Tibial nerve (tissue), 4 donors: ENCODE measurements around the gene OR2AJ1. TPM values are rescaled to one million over a fixed set of nuclear protein-coding genes. Genes with fewer than 3 reads are reported as not detected.

Experiments
- DNase-seq, 2 donors: peaks; one replicate each; pipeline ENCODE4 v3.0.0-alpha.2; 2019; ENCODE audit warnings: low spot score in 2 of 2
- H3K27ac ChIP-seq, 4 donors: fragments of 200-600 bp; sonication (generic) in 3 of 4; one replicate each; pipeline ENCODE4 v1.5.1; 2017 to 2019; ENCODE audit warnings: mild to moderate bottlenecking in 1 of 4
- H3K27me3 ChIP-seq, 2 donors: fragments of 200-600 bp; sonication (generic) in 1 of 2; one replicate each; pipeline versions ENCODE4 v1.5.1 to v1.6.0; 2017 to 2019
- H3K36me3 ChIP-seq, 3 donors: fragments of 200-600 bp; sonication (generic); one replicate each; pipeline ENCODE4 v1.5.1; 2018 to 2019
- H3K4me1 ChIP-seq, 4 donors: fragments of 200-600 bp; sonication (generic) in 3 of 4; one replicate each; pipeline ENCODE4 v1.5.1; 2017 to 2019
- H3K4me3 ChIP-seq, 4 donors: fragments of 200-600 bp; sonication (generic) in 3 of 4; one replicate each; pipeline ENCODE4 v1.5.1; 2017 to 2019; ENCODE audit warnings: mild to moderate bottlenecking in 1 of 4, moderate library complexity in 1 of 4
- H3K9me3 ChIP-seq, 4 donors: fragments of 200-600 bp; sonication (generic) in 3 of 4; one replicate each; pipeline ENCODE4 v1.5.1; 2017 to 2019
- EP300 ChIP-seq, 2 donors: sonication (generic); formaldehyde crosslinking; IDR thresholded peaks; one replicate each; pipeline ENCODE4 v1.6.1; 2017; ENCODE audit warnings: antibody characterized with exemption in 2 of 2, mild to moderate bottlenecking in 1 of 2
- POLR2A ChIP-seq, 2 donors: fragments of 450-650 bp; IDR thresholded peaks; one replicate each; pipeline ENCODE4 v1.6.1; 2017; ENCODE audit warnings: antibody characterized with exemption in 2 of 2, mild to moderate bottlenecking in 2 of 2, moderate library complexity in 2 of 2
- WGBS, 2 donors: methylation state at CpG; one replicate each; pipeline ENCODE4 v1.1.5; 2018; 5-methylcytosine and 5-hydroxymethylcytosine counted together
- total RNA-seq, 4 donors: library from RNA; depleted of rRNA; stranded (reverse); fragments of >200 nt; gene quantifications; one replicate each; pipeline ENCODE4 v1.1.0, GENCODE V29; 2016
- TF ChIP-seq, protein P1 (sequence below), 5 experiments: fragments of 200-600 bp in 3 of 5; fragments of 450-650 bp in 2 of 5; sonication (generic) in 3 of 5; IDR thresholded peaks; one replicate each; pipeline ENCODE4 v1.5.1; 2016 to 2019; ENCODE audit warnings: antibody characterized with exemption in 5 of 5, mild to moderate bottlenecking in 3 of 5, moderate library complexity in 2 of 5

OR2AJ1 gene, protein sequence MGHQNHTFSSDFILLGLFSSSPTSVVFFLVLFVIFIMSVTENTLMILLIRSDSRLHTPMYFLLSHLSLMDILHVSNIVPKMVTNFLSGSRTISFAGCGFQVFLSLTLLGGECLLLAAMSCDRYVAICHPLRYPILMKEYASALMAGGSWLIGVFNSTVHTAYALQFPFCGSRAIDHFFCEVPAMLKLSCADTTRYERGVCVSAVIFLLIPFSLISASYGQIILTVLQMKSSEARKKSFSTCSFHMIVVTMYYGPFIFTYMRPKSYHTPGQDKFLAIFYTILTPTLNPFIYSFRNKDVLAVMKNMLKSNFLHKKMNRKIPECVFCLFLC
- total RNA-seq, result not detected

DNA sequence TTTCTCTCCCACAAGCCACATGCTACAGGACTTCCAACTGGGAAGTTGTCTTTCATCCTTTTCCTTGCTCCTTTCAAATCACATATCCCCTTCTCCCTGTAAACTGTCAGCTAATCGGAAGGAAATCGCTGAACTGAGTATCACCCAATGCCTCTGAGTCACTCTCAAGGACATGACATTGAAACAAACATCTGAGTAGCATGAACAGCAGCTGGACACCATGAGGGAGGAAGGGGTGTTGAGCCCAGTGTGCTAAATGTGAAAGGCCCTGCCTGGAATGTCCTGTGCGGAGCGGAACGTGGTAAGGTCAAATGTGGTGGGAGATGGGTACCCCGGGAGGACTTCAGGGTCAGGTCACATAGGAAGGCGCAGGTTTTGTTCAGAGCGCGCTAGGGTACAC lies at the start of gene OR2AJ1:
TSS of gene OR2AJ1 (plus strand) at position 22 of the 400 bp plus-strand sequence. CDS start 8,880 bp downstream, outside the sequence.
- Histone ChIP-seq H3K27ac (no peak within 1 kb of the TSS), H3K27me3 (no peaks in the 10 kb centered on the region), H3K4me3 (no peak within 1 kb of the TSS), H3K9me3 (no peaks in the 10 kb centered on the region), H3K4me1 (no peaks in the 10 kb centered on the region), H3K36me3 (no peaks in the 10 kb centered on the region)
- 84 to 85% methylated on average over 9 of the region's 9 CpGs for WGBS, 2 donors
- TF ChIP-seq, protein P1, sequence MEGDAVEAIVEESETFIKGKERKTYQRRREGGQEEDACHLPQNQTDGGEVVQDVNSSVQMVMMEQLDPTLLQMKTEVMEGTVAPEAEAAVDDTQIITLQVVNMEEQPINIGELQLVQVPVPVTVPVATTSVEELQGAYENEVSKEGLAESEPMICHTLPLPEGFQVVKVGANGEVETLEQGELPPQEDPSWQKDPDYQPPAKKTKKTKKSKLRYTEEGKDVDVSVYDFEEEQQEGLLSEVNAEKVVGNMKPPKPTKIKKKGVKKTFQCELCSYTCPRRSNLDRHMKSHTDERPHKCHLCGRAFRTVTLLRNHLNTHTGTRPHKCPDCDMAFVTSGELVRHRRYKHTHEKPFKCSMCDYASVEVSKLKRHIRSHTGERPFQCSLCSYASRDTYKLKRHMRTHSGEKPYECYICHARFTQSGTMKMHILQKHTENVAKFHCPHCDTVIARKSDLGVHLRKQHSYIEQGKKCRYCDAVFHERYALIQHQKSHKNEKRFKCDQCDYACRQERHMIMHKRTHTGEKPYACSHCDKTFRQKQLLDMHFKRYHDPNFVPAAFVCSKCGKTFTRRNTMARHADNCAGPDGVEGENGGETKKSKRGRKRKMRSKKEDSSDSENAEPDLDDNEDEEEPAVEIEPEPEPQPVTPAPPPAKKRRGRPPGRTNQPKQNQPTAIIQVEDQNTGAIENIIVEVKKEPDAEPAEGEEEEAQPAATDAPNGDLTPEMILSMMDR (IDR thresholded peaks at IDR 0.05), result no peak
- TF ChIP-seq EP300 (IDR thresholded peaks at IDR 0.05) (no peak), POLR2A (IDR thresholded peaks at IDR 0.05) (no peak)
- DNase-seq, result no peak

DNA sequence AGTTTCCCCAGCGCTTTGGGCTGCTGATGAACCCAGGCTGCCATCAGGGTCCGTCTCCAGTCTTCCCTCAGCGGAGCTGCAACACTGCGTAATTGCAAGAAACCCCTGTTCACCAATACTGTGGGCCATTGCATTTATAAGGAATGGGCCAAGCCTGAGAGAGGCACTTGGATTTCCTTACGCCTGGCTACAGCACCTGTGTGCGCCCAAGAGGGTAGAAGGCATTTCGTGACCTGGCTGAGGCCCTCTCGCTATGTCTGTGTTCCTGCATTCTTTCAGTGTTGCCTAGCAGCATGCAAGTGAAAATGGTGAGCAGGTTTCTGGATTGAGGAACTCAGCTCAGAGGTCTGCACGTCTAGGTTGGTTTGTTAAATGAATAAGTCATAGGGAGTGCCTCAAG lies 41.3 kb upstream of the OR2AJ1 start:
- no peaks in the 10 kb centered on the region for H3K9me3 ChIP-seq
- no peaks in the 10 kb centered on the region for H3K4me1 ChIP-seq
- no peak overlapping the region for H3K27ac ChIP-seq
- H3K36me3 ChIP-seq, result no peaks in the 10 kb centered on the region
- no peaks in the 10 kb centered on the region for H3K27me3 ChIP-seq
- WGBS, 2 donors, result 83 to 88% methylated on average over 9 of the region's 9 CpGs
- H3K4me3 ChIP-seq, result no peak overlapping the region
- DNase-seq, result no peak
- TF ChIP-seq POLR2A (IDR thresholded peaks at IDR 0.05) (no peak), EP300 (IDR thresholded peaks at IDR 0.05) (no peak)
- TF ChIP-seq, protein P1 (IDR thresholded peaks at IDR 0.05), result no peak

DNA sequence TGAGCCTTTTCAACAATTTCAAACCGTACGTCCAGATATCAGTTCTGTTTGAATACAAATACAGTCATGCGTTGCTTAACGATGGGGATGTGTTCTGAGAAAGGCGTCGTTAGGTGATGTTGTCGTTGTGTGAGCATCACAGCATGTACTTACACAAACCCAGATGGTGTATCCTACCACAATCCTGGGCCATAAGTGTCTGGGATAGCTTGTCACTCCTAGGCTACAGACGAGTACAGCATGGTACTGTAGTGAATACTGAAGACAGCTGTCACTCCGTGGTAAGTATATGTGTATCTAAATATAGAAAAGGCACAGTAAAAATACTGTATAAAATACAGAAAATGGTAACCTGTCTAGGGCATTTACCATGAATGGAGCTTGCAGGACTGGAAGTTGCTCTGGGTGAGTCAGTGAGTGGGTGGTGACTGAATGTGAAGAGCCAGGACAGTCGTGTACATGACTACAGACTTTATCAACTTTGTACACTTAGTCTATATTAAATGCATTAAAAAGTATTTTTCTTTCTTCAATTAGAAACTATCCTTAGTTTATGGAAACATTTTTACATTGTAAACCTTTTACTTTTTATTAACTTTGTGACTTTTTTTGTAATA lies 39.8 kb upstream of the OR2AJ1 start:
- no peaks in the 10 kb centered on the region for H3K36me3 ChIP-seq
- no peak overlapping the region for H3K4me3 ChIP-seq
- H3K27ac ChIP-seq, result no peak overlapping the region
- no peaks in the 10 kb centered on the region for H3K27me3 ChIP-seq
- no peaks in the 10 kb centered on the region for H3K4me1 ChIP-seq
- H3K9me3 ChIP-seq, result no peaks in the 10 kb centered on the region
- 84 to 88% methylated on average over 10 of the region's 10 CpGs for WGBS, 2 donors
- TF ChIP-seq EP300 (IDR thresholded peaks at IDR 0.05) (no peak), POLR2A (IDR thresholded peaks at IDR 0.05) (no peak)
- TF ChIP-seq, protein P1 (IDR thresholded peaks at IDR 0.05), result no peak
- no peak for DNase-seq

DNA sequence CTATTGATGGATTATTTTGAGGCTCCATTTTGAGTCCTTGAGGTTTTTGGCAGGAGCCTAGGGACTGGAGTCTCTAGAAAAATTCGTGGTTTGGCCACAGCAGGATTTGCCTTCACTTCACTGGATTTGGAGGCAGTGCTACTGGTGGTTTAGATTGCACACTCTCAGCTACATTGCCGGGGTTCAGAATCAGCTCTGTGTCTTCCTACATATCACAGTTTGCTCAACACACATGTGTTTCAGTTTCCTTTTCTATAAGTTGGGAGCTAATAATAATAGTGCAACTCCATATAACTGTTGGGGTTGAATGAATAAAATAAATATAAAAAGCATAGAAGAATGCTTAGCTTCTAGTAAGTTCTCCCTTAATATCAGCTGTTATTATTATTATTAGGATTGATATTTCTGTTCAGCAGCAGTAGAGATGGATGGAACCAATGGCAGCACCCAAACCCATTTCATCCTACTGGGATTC lies 29.5 kb upstream of the OR2AJ1 start, which contains the start of gene OR2W3:
TSS of gene OR2W3 (plus strand) at position 425 of the 475 bp plus-strand sequence. CDS start at position 425, 0 bp downstream.
- no peak for DNase-seq
- Histone ChIP-seq H3K27me3 (no peaks in the 10 kb centered on the region), H3K4me3 (no peak within 1 kb of the TSS), H3K27ac (no peak within 1 kb of the TSS), H3K36me3 (no peaks in the 10 kb centered on the region), H3K4me1 (no peaks in the 10 kb centered on the region), H3K9me3 (no peaks in the 10 kb centered on the region)
- 43 to 45% methylated on average over 2 of the region's 2 CpGs for WGBS, 2 donors
- TF ChIP-seq, protein P1 (IDR thresholded peaks at IDR 0.05), result no peak
- TF ChIP-seq POLR2A (IDR thresholded peaks at IDR 0.05), result no peak
- TF ChIP-seq EP300 (IDR thresholded peaks at IDR 0.05), result no peak

DNA sequence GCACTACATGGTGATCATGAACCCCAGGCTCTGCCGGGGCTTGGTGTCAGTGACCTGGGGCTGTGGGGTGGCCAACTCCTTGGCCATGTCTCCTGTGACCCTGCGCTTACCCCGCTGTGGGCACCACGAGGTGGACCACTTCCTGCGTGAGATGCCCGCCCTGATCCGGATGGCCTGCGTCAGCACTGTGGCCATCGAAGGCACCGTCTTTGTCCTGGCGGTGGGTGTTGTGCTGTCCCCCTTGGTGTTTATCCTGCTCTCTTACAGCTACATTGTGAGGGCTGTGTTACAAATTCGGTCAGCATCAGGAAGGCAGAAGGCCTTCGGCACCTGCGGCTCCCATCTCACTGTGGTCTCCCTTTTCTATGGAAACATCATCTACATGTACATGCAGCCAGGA lies 28.7 kb upstream of the OR2AJ1 start:
- Histone ChIP-seq H3K9me3 (no peaks in the 10 kb centered on the region), H3K4me1 (no peaks in the 10 kb centered on the region), H3K4me3 (no peak overlapping the region), H3K27ac (no peak overlapping the region), H3K36me3 (no peaks in the 10 kb centered on the region), H3K27me3 (no peaks in the 10 kb centered on the region)
- no peak for TF ChIP-seq POLR2A (IDR thresholded peaks at IDR 0.05)
- TF ChIP-seq, protein P1 (IDR thresholded peaks at IDR 0.05), result no peak
- TF ChIP-seq EP300 (IDR thresholded peaks at IDR 0.05), result no peak
- DNase-seq, result no peak
- 91 to 98% methylated on average over 12 to 14 of the region's 14 CpGs for WGBS, 2 donors
